GM18907 (cell line): Measurements from ENCODE around the gene NT5DC2.

Source experiments
- ATAC-seq: cut with Tn5 transposase; IDR thresholded peaks from one replicate; pipeline ENCODE4 v1.9.1; 2021; ENCODE audit warnings: mild to moderate bottlenecking, moderate library complexity; ENCODE audit not compliant: unreplicated experiment

NT5DC2 gene

GRCh38 chr3:52533623-52534280 lies at the start of gene NT5DC2:
NT5DC2 (minus strand) TSS chr3:52533857; CDS start chr3:52533737, 120 bp downstream.
- no peak for ATAC-seq

- no peak for ATAC-seq
Measured at GRCh38 chr3:52574056-52574965, 40.7 kb upstream of the NT5DC2 start.

GRCh38 chr3:52572221-52572620 lies 38.6 kb upstream of the NT5DC2 start:
- no peak for ATAC-seq

GRCh38 chr3:52570076-52570475 lies 36.4 kb upstream of the NT5DC2 start:
- no peak for ATAC-seq

GRCh38 chr3:52568069-52568468 lies 34.4 kb upstream of the NT5DC2 start:
- no peak for ATAC-seq

GRCh38 chr3:52563984-52564383 lies 30.3 kb upstream of the NT5DC2 start:
- no peak for ATAC-seq

GRCh38 chr3:52561028-52561747 lies 27.5 kb upstream of the NT5DC2 start:
- no peak for ATAC-seq

- no peak for ATAC-seq
Measured at GRCh38 chr3:52558436-52558835, 24.8 kb upstream of the NT5DC2 start.

- ATAC-seq: no peak
Measured at GRCh38 chr3:52557011-52557960, 23.6 kb upstream of the NT5DC2 start.

GRCh38 chr3:52555056-52555455 lies 21.4 kb upstream of the NT5DC2 start:
- no peak for ATAC-seq

GRCh38 chr3:52554026-52554755 lies 20.5 kb upstream of the NT5DC2 start:
- ATAC-seq: no peak

- ATAC-seq: no peak
Measured at GRCh38 chr3:52552089-52552488, 18.4 kb upstream of the NT5DC2 start.

- no peak for ATAC-seq
Measured at GRCh38 chr3:52551118-52551517, 17.5 kb upstream of the NT5DC2 start.

- ATAC-seq: no peak
Measured at GRCh38 chr3:52547143-52547542, 13.5 kb upstream of the NT5DC2 start.

GRCh38 chr3:52546111-52546901 lies 12.6 kb upstream of the NT5DC2 start:
- ATAC-seq: no peak

GRCh38 chr3:52544937-52545336 lies 11.3 kb upstream of the NT5DC2 start:
- no peak for ATAC-seq

GRCh38 chr3:52541050-52541449 lies 7.4 kb upstream of the NT5DC2 start:
- ATAC-seq: no peak

GRCh38 chr3:52539010-52539653 lies 5.5 kb upstream of the NT5DC2 start:
- ATAC-seq: no peak
